ENCODE data around the gene C12orf75. TPM values are rescaled to one million over a fixed set of nuclear protein-coding genes. Genes with fewer than 3 reads are reported as not detected.

The C12orf75 gene
- total RNA-seq, 1 experiment from 2014 or later, result 49.7 TPM

DNA sequence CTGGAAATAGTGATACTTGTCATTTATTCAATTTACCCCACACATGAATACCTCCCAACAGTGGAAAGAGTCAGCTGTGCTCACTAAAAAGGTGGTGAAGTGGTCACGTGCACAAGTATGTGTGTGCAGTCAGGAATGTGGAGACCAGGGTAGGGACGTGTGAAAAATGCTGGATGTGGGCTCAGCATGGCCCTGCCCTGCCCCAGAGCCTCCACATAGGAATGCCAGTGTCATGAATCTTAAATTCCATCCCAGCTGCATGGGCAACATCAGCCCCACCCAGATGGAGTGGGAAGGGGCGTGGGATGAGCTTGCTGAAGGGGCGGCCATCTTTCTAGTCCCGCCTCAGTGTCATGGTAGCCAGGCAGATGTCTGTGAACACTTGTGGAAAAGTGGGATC lies 87.7 kb downstream of the C12orf75 start:
- DNase-seq (ENCODE audit: low spot score), result peak; percentile 69

- no peak for DNase-seq (ENCODE audit: low spot score)
Observed at GRCh38 chr12:105418821-105419291, 88.4 kb downstream of the C12orf75 start.

- DNase-seq (ENCODE audit: low spot score), result no peak
Observed at GRCh38 chr12:105419606-105420005, 89.1 kb downstream of the C12orf75 start.

DNA sequence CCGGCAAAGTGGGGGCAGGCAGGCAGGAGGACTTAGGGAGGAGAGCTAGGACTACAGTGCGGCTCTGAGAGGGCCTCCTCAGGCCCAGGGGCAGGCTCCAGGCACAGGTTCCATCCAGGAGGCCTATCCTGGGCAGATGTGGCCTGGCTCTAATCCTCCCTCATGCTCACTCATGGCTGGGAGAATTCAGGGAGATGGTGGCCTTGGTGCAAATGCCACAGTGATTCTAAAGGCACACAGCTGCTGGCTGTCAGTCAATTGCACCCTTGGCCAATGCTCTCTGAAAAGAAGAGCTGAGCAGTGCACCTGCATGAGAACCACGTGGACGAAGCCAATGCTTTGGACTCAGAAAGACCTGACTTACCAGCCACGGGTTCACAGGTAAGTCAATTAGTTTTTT lies 89.6 kb downstream of the C12orf75 start:
- no peak for DNase-seq (ENCODE audit: low spot score)

DNA sequence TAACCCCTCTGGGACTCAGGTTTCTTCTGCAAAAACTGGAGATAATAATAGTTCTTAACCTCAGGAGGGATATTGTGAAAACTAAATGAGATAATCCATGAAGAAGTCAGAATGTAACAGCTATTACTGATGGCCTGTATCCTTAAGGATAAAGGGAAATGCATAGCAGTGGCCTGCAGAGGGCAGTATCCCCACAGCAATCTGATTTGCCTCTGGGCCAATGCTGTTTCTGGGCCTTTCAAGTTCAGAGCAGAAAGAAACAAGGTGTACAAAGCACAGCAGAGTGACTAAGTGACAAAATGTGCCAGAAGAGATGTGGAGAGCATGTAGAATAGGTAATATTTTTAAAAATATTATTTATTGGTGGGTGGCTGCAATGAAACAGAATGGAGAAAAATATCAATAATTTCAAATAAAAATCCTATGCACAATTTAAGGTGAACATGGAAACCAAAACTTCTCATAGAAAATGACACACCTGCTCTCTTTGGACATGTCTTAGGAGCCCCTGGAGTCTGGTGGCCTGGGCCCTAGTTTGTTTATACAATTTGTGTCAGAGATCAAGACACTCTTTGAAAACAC lies 90.3 kb downstream of the C12orf75 start:
- peak; percentile 64 for DNase-seq (ENCODE audit: low spot score)

Other genes starting within 250 kb of the C12orf75 start
- gene ALDH1L2, start 246.2 kb upstream of the C12orf75 start, total RNA-seq (2014; rRNA removed; shearing (Covaris generic)), result 2.6 and 9.6 TPM in 2 replicates
- 27.8 and 35.8 TPM in 2 replicates for gene WASHC4, start 223.0 kb upstream of the C12orf75 start, total RNA-seq (2014; rRNA removed; shearing (Covaris generic))
- gene APPL2, start 94.5 kb upstream of the C12orf75 start, total RNA-seq (2014; rRNA removed; shearing (Covaris generic)), result 12.0 and 12.3 TPM in 2 replicates